OCI-LY1 (cell line): ENCODE results near the gene FBLN2.

ENCODE experiments used
- CTCF ChIP-seq: fragments of 200-600 bp; sonication (generic), shearing (Covaris generic); IDR thresholded peaks from 2 replicates; pipeline ENCODE4 v1.5.1; 2017; ENCODE audit warnings: mild to moderate bottlenecking, antibody characterized with exemption, low read length, moderate library complexity, mixed read lengths
- EZH2 ChIP-seq: fragments of 200-600 bp; sonication (generic), shearing (Covaris generic); IDR thresholded peaks from 2 replicates; pipeline ENCODE4 v1.8.0; 2017; ENCODE audit warnings: borderline replicate concordance, mixed run types, mild to moderate bottlenecking, antibody characterized with exemption, low read length, moderate library complexity, mixed read lengths

GRCh38 chr3:13538520-13539291 is 10.2 kb upstream of the FBLN2 start:
- TF ChIP-seq CTCF (no peak), EZH2 (no peak)
